AG04449 (cell line): ENCODE measurements around the gene SMARCAL1.

ENCODE experiments used
- CTCF ChIA-PET: fragments of 350-600 bp; formaldehyde crosslinking; extraction: SDS; loops from one replicate; lab custom pipeline; 2021; ENCODE audit warnings: antibody characterized with exemption; lab: Yijun Ruan, JAX
- POLR2A ChIA-PET: fragments of 400-600, 350-600 bp; formaldehyde crosslinking; extraction: SDS; loops from one replicate; lab custom pipeline; 2020; ENCODE audit warnings: antibody characterized with exemption, inconsistent platforms; lab: Yijun Ruan, JAX
- DNase-seq: peaks from one replicate; pipeline ENCODE4 v3.0.0-alpha.2; 2010; ENCODE audit warnings: low read depth, low spot score
- H3K4me3 ChIP-seq: 2 replicates; pipeline ENCODE4 v1.5.1; 2011; ENCODE audit warnings: low read depth, mild to moderate bottlenecking, control low read depth, low read length
- TF ChIP-seq, protein P1 (sequence below): IDR thresholded peaks from one replicate; pipeline ENCODE4 v1.5.1; 2011; ENCODE audit warnings: mild to moderate bottlenecking, moderate library complexity, low read length, control low read depth, inconsistent platforms; ENCODE audit not compliant: insufficient read depth; ENCODE audit errors: missing control alignments

SMARCAL1 gene

GRCh38 chr2:216441308-216442010 is 29.2 kb downstream of the SMARCAL1 start:
- ChIA-PET POLR2A (no interaction called here), CTCF (no interaction called here)
- H3K4me3 ChIP-seq = no peak overlapping the region
- TF ChIP-seq, protein P1, sequence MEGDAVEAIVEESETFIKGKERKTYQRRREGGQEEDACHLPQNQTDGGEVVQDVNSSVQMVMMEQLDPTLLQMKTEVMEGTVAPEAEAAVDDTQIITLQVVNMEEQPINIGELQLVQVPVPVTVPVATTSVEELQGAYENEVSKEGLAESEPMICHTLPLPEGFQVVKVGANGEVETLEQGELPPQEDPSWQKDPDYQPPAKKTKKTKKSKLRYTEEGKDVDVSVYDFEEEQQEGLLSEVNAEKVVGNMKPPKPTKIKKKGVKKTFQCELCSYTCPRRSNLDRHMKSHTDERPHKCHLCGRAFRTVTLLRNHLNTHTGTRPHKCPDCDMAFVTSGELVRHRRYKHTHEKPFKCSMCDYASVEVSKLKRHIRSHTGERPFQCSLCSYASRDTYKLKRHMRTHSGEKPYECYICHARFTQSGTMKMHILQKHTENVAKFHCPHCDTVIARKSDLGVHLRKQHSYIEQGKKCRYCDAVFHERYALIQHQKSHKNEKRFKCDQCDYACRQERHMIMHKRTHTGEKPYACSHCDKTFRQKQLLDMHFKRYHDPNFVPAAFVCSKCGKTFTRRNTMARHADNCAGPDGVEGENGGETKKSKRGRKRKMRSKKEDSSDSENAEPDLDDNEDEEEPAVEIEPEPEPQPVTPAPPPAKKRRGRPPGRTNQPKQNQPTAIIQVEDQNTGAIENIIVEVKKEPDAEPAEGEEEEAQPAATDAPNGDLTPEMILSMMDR = no peak
- no peak for DNase-seq

DNA sequence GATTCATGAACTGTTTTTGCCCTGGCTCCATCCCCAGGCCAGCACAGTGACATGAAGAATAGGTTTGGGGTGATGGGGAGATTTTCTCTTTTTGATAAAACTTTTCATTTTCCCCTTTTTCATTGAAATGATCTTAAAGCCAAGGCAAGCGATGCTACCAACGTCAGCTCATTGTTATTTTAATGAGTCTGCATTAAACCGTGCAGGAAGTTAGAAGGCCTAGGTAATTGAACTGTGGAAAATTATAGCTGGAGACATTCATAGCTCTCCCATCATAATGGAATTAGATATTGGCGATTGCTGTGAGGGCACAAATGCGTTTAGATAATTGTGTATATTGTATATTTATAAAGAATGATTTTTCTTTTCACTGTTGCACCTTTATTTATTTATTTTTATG is 33.2 kb downstream of the SMARCAL1 start:
- POLR2A ChIA-PET = no interaction called here

GRCh38 chr2:216446343-216446742 is 34.1 kb downstream of the SMARCAL1 start:
- no peak overlapping the region for H3K4me3 ChIP-seq
- ChIA-PET POLR2A (no interaction called here), CTCF (interaction anchor here (1.2 kb wide), 1 partner anchor 231 kb away, joined by 3 read pairs; no protein-coding TSS in a partner anchor)
- TF ChIP-seq, protein P1 = no peak
- no peak for DNase-seq

More for the DNA sequence above, 33.2 kb downstream of the SMARCAL1 start:
- DNase-seq = no peak
- CTCF ChIA-PET = interaction anchor here (1.0 to 1.3 kb wide), 3 partner anchors 9 to 336 kb away, joined by 3 read pairs; partner anchors contain the start of gene XRCC5
- no peak overlapping the region for H3K4me3 ChIP-seq
- TF ChIP-seq, protein P1 = no peak

- no peak for DNase-seq
- ChIA-PET CTCF (no interaction called here), POLR2A (no interaction called here)
- TF ChIP-seq, protein P1 = no peak
- H3K4me3 ChIP-seq = no peak overlapping the region
Measured at GRCh38 chr2:216447293-216447692, 35.0 kb downstream of the SMARCAL1 start.

DNA sequence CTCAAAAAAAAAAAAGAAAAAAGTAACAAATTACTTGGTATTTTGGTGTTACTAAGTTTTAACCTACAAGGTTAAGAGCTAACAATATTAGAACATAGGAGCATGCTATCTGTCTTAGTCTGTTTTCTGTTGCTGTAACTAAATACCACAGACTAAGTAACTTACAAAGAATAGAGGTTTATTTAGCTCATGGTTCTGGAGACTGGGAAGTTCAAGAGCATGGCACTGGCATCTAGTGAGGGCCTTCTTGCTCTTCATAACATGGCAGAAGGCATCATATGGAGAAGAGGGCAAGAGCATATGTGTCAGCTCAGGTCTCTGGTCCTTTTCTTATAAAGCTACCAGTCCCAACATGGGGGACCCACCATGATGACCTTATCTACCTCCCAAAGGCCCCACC is 36.5 kb downstream of the SMARCAL1 start:
- no peak for DNase-seq
- TF ChIP-seq, protein P1 = no peak
- H3K4me3 ChIP-seq = no peak overlapping the region
- CTCF ChIA-PET = interaction anchor here (1.5 to 1.7 kb wide), 2 partner anchors 12 to 335 kb away, joined by 4 to 5 read pairs; no protein-coding TSS in a partner anchor
- POLR2A ChIA-PET = no interaction called here

GRCh38 chr2:216450346-216450745 is 38.1 kb downstream of the SMARCAL1 start:
- ChIA-PET CTCF (interaction anchor here (1.7 kb wide), 1 partner anchor 336 kb away, joined by 4 read pairs; no protein-coding TSS in a partner anchor), POLR2A (interaction anchor here (0.7 kb wide), 1 partner anchor 24 kb away, joined by 3 read pairs; no protein-coding TSS in a partner anchor)
- no peak for DNase-seq
- H3K4me3 ChIP-seq = no peak overlapping the region
- TF ChIP-seq, protein P1 = no peak
